ES-I3 (cell line): ENCODE data around the gene C17orf107.
A peak's percentile ranks its signal among the peaks of the same experiment; 100 is the strongest.

Experiments used
- H3K36me3 ChIP-seq: 2 replicates; pipeline ENCODE4 v1.6.1; 2013; ENCODE audit warnings: mild to moderate bottlenecking, low read length, control low read depth, moderate library complexity; ENCODE audit not compliant: insufficient read depth
- H3K4me1 ChIP-seq: 2 replicates; pipeline ENCODE4 v1.6.1; 2013; ENCODE audit warnings: mild to moderate bottlenecking, control low read depth, low read length; ENCODE audit not compliant: insufficient read depth
- H3K9ac ChIP-seq: 2 replicates; pipeline ENCODE4 v1.6.1; 2013; ENCODE audit warnings: low read depth, mild to moderate bottlenecking, low read length, moderate library complexity
- H3K9me3 ChIP-seq: 2 replicates; pipeline ENCODE4 v1.6.1; 2013; ENCODE audit warnings: mild to moderate bottlenecking, low read length, moderate library complexity; ENCODE audit not compliant: control insufficient read depth, insufficient read depth

Gene C17orf107

DNA sequence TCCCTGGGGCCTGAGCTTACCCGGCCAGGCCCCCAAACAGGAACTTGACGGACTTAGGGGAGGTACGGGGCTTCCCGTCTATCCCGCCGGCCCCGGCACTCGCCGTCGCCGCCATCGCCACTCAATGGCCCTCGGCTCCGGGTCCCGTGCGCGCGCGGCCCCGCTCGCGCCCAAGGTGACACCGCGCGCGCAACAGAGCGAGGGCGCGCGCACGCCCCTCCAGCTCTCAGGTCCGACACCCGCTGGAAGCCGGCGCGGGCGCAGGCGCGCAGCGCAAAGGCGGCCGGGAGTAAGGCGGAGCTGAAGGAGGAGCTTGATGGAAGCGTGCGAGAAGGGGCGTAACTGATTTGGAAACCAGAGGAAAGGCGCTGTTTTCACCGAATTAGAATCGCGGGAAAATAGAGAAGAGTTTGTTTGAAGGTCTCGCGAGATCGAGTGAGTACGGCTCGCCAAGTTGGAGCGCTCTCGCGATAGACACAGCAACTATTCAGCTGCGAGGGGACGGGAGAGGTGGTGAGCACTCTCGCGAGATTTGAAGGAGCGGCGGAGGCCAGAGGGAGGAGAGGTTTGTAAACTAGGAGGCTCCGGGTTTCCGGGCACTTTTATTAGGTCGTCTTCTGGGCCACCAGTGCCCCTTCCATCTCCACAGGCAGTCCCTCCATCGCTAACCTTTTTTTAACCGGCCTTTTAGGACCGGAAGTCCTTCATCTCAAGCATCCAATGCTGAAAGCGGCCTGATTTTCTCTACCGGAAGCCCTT is 40.6 kb downstream of the C17orf107 start, which contains the start of the genes RNF167 and SLC25A11:
RNF167 (plus strand) TSS at position 473 of the 759 bp plus-strand sequence. CDS start 642 bp downstream, outside the sequence.
SLC25A11 (minus strand) TSS at position 251 of the 759 bp plus-strand sequence; CDS start at position 115, 136 bp downstream.
- Histone ChIP-seq H3K4me1 (peaks cover 12% of the 10 kb centered on the region; the same call in 1 of the 2 replicates), H3K36me3 (peaks cover 4% of the 10 kb centered on the region; the same call in 1 of the 2 replicates), H3K9me3 (no peaks in the 10 kb centered on the region), H3K9ac (peak within 1 kb of the TSS; percentile 98)

GRCh38 chr17:4940555-4941318 is 41.4 kb downstream of the C17orf107 start:
- Histone ChIP-seq H3K4me1 (peaks cover 17% of the 10 kb centered on the region), H3K9me3 (no peaks in the 10 kb centered on the region), H3K36me3 (peaks cover 4% of the 10 kb centered on the region), H3K9ac (peak overlapping the region; percentile 98)

DNA sequence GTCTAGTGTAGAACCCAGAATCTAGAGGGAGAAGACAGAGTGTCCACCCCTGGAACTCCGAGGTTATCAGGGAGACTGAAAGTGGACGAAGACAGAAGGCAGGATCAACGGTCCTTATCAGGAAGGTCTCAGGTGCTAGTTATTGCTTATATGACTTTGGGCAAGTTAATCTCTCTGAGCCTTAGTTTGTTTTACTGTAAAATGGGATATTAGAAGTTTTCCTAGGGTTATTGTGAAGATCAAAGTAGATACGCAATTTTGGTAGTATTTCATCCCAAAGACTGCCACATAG is 41.9 kb downstream of the C17orf107 start:
- Histone ChIP-seq H3K36me3 (peaks cover 8% of the 10 kb centered on the region), H3K4me1 (peaks cover 22% of the 10 kb centered on the region), H3K9ac (peak overlapping the region; percentile 98), H3K9me3 (no peaks in the 10 kb centered on the region)

GRCh38 chr17:4942760-4943508 is 43.6 kb downstream of the C17orf107 start:
- H3K9me3 ChIP-seq, result no peaks in the 10 kb centered on the region
- H3K36me3 ChIP-seq, result peaks cover 13% of the 10 kb centered on the region
- peaks cover 23% of the 10 kb centered on the region for H3K4me1 ChIP-seq
- no peak overlapping the region for H3K9ac ChIP-seq

- no peak overlapping the region; the same call in 1 of the 2 replicates for H3K9ac ChIP-seq
- H3K36me3 ChIP-seq, result peaks cover 9% of the 10 kb centered on the region
- no peaks in the 10 kb centered on the region for H3K9me3 ChIP-seq
- peaks cover 20% of the 10 kb centered on the region for H3K4me1 ChIP-seq
Measured at GRCh38 chr17:4944163-4944553, 44.8 kb downstream of the C17orf107 start.

DNA sequence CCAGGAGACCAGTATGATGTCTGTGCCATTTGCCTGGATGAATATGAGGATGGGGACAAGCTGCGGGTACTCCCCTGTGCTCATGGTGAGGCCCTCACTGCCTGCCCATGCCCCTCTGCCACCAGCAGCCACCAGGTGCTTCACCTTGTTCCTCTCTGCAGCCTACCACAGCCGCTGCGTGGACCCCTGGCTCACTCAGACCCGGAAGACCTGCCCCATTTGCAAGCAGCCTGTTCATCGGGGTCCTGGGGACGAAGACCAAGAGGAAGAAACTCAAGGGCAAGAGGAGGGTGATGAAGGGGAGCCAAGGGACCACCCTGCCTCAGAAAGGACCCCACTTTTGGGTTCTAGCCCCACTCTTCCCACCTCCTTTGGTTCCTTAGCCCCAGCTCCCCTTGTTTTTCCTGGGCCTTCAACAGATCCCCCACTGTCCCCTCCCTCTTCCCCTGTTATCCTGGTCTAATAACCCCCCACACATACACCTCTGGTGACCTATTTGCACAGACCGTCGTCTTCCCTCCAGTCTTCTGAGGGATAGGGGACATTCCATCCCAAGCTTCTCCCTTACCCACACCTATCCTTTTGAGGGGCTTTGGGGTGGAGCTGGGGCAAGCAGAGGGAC is 45.3 kb downstream of the C17orf107 start:
- no peak overlapping the region; the same call in 1 of the 2 replicates for H3K9ac ChIP-seq
- no peaks in the 10 kb centered on the region for H3K9me3 ChIP-seq
- H3K4me1 ChIP-seq, result peaks cover 20% of the 10 kb centered on the region
- H3K36me3 ChIP-seq, result peaks cover 9% of the 10 kb centered on the region

DNA sequence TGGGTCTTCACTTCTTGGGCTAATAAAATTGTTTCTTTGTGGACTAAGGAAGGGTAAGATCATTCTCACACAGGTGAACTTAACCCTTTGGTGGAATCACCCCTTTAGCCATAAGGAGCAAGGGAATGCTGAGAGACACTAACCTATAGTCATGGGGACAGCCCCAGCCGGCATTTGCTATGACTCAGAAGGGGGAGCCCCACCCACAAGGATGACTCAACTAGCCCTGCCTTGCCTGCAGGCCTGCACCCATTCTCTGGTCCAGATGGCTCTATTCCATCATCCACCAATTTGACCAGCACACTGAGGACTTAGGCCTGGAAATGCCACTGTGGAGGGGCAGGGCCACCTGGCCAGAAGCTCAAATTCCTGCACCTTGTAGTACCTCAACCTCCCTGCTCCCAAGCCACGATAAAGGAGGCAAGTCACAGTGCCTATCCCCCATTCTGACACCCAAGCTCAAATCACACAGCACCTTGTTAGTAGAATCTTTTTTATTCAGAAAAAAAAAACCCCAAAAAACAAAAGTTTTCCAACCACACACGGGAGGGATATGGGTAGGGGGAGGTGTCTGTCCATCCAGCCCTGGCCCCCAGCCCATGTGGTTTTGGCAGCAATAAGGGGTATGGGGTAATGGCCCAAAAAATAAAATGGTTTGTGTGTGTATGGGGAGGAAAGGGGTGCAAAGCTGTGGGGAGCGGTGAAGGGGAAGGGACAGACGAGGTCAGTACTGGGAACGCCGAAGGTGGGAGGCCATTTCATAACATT is 46.0 kb downstream of the C17orf107 start:
- H3K9me3 ChIP-seq, result no peaks in the 10 kb centered on the region
- H3K36me3 ChIP-seq, result peaks cover 9% of the 10 kb centered on the region
- peaks cover 20% of the 10 kb centered on the region for H3K4me1 ChIP-seq
- H3K9ac ChIP-seq, result no peak overlapping the region

GRCh38 chr17:4945944-4946280 is 46.6 kb downstream of the C17orf107 start:
- Histone ChIP-seq H3K36me3 (peaks cover 9% of the 10 kb centered on the region), H3K9me3 (no peaks in the 10 kb centered on the region), H3K9ac (0 out of 2 replicates have a peak overlapping the region, but pooled peaks have one; percentile 76), H3K4me1 (peaks cover 20% of the 10 kb centered on the region)

DNA sequence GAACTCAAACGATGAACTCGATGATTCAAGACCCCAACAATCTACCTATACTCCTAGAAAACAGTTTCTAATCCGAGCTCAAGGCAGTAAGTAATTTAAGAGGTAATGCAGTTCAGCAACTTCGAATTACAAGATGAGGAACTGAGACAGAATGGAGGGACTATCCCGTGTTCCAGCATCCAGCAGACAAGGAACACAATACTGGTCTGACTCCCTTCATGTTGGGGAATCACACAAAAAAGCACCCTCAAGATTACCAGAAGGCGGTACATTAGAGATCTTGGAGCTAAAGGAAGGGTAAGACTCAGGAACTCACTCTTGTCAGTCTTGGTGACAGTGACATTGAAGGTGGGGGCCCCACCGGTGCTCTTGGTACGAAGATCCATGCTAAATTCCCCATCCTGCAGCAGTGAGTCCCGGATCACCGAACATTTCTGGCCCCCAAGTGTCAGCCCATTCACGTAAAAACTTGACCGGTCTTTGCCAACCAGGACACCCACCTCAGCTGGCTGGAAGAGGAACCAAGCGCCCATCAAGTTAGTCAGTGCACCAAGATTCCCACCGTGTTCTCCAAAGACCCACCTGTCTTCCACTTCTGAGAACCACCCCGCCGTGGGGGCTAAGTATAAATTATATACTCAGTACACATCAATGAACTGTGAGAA is 47.1 kb downstream of the C17orf107 start:
- H3K36me3 ChIP-seq, result peaks cover 9% of the 10 kb centered on the region
- peak overlapping the region; percentile 76 for H3K9ac ChIP-seq
- peaks cover 20% of the 10 kb centered on the region for H3K4me1 ChIP-seq
- H3K9me3 ChIP-seq, result no peaks in the 10 kb centered on the region

- Histone ChIP-seq H3K36me3 (peaks cover 9% of the 10 kb centered on the region), H3K4me1 (peaks cover 25% of the 10 kb centered on the region), H3K9ac (peak overlapping the region; percentile 76), H3K9me3 (no peaks in the 10 kb centered on the region)
Measured at GRCh38 chr17:4947010-4947410, 47.7 kb downstream of the C17orf107 start.

- Histone ChIP-seq H3K9ac (peak overlapping the region; percentile 76), H3K4me1 (peaks cover 25% of the 10 kb centered on the region), H3K36me3 (peaks cover 9% of the 10 kb centered on the region), H3K9me3 (no peaks in the 10 kb centered on the region)
Measured at GRCh38 chr17:4947411-4948165, 48.3 kb downstream of the C17orf107 start.

DNA sequence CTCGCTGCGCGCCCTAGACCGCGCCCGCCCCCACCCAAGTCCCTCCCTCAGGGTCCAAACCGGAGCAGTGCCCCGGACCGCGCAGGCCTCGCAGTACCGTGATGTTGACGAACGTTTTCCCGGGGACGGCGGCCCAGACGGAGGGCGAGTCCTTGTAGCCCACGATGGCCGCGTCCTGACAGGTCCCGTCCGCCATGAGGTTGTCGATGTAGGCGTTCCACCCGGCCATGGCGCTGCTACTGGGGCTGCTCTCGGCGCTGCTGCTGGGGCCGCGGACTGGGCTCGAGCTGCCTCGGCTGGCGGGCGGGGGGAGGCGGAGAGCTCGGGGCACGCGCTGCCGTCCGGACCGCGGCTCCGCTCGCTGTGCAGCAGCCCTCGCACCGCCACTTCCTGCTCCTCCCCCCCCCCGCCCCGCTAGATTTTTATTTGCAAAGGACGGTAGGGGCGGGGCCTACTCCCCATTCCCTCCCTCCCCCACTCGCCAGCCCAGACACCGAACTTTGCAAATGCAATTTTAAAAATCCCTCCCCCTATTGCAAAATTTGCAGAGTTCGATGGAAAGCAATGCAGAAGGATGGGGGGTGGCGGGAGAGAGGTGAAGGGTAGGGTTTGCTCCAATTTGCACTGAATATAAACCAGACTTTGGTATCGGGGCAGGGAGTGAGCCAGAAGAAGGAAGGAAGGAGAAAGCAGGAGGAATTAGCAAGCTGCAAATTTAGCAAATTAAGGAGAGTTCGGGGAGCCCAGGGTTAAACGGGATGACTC is 49.0 kb downstream of the C17orf107 start, which contains the start of gene PFN1:
PFN1 (minus strand) TSS at position 365 of the 765 bp plus-strand sequence; CDS start at position 229, 136 bp downstream.
- peak within 1 kb of the TSS; percentile 76 for H3K9ac ChIP-seq
- peaks cover 9% of the 10 kb centered on the region for H3K36me3 ChIP-seq
- no peaks in the 10 kb centered on the region for H3K9me3 ChIP-seq
- peaks cover 25% of the 10 kb centered on the region for H3K4me1 ChIP-seq
